NCI-H2171 (cell line): Measurements from ENCODE around the gene PPM1H.
"Not testable (repeated sequence)": the region's sequence is repeated elsewhere in the genome, so short reads cannot be mapped to it uniquely, and the experiment has no call there.

Experiments used
- DNase-seq: peaks from one replicate; lab custom pipeline; 2025; lab: John Stamatoyannopoulos, UW

Gene PPM1H

DNA sequence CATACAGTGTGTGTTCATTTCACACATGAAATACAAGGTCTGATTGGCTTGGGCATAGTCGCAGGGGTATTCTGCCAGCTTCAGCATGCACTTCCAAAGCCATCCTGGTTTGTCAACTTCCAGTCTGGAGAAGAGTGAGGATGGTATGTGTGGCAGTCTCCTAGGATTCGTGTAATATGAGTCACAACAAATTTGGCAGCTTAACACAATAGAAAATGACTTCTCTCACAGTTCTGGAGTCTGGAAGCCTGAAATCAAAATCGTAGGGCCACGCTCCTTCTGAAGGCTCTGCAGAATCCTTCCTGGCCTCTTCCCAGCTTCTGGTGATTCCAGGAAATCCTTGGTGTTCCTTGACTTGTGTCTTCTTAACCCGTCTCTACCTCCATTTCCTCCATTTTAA is 167.5 kb downstream of the PPM1H start:
- DNase-seq = no peak

DNA sequence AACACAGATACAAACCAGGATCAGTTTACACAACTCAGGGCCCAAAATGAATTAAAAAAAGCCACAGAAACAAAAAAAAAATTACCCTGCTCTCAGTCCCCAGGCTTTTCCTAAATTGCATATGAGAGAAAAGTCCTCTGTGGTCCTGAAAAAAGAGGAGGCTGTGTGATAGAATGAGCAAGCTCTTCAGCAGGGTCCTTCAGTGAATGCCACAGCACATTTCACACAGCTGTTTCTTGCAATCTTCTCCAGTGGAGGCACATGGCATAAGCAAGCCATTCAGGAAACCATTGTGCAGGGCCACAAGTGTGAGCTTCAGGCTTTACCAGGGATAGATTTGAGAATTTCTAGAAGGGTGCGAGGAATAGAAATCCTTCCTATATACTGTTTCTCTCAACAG is 168.5 kb downstream of the PPM1H start:
- DNase-seq = no peak

DNA sequence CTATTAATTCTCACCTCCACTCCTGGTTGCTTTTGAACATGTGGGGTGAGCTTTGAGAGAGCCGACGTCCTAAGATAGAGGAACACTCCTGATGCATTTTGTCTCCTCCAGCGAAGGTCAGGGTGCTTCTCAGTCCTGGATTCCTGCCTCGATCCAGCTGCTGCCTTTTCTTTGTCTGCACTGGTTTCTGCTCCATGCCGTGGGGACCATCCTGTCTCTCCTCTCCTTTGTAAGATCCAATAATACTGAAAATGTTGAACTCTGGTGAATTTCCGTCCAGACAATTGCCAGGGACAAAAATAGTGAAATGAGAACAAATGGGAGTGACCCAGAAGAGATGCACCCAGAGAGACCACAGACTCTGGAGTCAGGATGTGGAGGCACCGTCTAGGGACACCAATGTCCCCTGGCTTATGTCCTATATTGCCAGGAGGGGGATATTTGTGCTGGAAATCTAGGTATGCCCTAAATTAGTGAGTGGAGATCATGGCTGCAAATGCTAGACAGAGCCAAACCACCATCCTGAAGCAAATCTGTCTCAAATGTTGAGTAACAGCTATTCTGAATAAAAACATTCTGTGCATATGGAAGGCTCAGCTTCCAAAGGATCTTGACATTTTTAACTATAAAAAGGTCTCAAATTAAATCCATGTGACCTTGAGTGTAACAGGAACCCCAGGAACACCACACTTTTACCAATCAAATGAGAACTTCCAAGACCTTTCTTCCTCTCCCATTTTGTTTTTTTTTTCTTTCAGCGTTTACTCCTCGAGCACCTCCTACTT is 170.9 kb downstream of the PPM1H start:
- DNase-seq = no peak

DNA sequence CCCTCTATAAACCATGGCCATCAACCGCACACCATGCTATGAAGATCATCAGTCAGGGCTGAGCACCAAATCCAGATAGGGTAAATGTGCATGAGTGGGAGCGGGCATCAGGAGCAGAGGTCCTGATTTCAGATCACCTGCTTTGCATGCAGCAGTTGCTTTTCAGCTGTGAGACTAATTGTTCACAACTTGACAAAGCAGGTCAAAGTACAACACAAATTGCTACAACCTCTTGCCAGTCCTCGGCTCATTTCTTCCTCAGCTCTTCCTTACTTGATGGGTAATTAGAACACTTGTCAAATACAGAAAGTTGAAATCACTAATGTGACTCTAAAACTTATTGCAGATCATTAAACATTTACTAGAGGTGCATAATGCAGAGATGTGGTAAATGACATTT is 171.6 kb downstream of the PPM1H start:
- no peak for DNase-seq

DNA sequence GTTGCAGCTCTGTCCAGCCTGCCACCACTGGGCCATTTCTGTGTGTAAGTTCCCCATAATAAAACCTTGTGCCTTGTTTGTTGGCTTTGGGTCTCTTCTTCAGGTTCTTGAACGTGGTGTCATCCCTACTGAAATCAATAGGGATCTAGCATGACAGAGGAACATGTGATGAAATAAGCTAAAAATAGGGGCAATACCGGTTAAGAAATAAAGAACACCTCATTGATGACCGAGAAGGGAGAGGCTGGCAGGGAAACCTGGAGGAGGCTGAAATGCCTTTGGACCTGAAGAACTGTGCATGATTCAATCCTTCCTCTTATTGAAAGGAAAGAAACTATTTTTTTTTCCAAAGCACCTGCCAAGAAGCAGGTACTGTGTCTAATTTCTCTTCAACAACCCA is 172.3 kb downstream of the PPM1H start:
- DNase-seq = no peak

DNA sequence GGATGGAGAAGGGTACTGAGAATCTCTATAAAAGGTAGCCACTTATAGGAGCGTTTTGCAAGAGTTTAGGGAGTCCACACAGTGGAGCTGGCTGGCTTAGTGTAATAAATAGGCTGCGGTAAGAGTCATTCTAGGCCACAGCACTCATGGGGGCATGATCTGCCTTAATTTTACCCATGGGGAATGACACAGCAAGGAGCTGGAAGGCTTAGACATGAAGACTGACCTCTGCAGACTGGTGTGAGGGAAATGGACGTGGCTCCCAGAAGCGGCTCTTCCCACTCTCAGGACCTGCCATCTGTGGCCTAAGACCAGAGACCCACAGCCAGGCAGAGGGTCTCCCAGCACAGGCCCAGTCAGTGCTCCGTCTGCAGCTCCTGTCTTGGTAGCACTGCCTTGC is 173.3 kb downstream of the PPM1H start:
- no peak for DNase-seq

DNA sequence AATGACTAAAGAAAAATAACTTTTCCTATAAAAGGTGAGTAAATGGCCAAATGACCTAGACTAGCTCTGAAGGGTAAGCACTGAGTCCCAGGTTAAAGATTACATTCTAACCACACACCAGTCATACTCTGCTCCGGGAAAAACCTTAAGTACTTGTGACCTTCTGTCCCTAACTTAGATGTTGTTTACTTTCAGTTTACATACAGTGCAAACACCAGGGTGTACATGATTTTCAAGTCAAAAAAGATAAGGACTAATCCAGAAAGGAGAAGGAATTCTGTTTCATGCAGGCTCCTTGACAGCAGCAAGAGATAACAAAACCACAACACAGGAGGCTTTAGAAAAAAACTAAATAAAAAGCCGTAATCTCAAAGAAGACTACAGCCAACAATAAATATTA is 174.2 kb downstream of the PPM1H start:
- DNase-seq = no peak

DNA sequence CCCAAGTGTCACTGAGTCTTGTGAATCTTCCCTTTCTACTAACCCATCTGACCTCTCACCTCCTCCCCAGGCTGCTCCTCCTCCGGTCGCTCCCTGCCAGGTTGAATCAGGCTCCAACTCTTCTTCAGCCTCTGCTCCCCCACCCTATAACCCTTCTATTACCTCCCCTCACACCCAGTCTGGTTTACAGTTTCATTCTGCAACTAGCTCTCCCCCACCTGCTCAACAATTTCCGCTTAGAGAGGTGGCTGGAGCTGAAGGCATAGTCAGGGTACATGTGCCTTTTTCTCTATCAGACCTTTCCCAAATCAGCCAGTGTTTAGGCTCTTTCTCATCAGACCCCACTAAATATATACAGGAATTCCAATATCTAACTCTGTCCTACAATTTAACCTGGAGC is 174.6 kb downstream of the PPM1H start:
- not testable (repeated sequence) for DNase-seq

DNA sequence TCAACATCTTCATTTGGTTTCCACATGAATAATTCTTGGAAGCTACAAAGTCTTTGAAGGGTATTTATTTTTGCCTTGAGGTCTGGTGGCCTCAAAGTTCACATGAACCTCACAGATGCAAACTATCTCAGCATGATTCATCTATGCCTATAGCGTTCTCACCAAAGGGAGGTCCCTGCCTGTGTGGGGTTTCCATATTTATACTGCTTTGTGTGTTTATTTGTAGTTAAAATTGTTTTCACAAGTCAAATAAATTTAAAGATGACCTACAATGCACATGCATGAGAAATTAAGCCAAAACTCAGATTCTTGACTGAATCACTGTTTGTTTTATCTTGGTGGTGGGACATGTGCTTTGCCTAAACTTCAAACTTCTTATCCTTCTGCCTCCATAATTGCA is 176.7 kb downstream of the PPM1H start:
- no peak for DNase-seq

DNA sequence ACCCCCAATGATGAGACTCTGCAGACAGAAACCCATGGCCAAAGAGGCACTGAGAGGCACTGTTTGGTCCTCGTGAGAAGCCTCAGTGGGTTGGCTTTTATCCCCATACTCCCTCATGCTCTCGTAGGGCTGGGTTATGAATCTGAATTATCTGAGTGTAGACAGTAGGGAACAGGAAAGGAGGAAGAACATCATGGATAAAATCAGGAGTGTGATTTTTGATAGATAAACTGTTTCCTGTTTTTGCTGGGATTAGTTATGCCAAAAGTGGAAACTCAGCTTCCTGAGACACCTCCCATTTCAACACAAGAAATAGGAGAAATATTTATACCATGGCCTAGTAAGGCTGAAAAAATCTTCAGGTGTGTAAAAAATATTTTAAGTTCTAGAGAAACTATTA is 177.9 kb downstream of the PPM1H start:
- DNase-seq = no peak

DNA sequence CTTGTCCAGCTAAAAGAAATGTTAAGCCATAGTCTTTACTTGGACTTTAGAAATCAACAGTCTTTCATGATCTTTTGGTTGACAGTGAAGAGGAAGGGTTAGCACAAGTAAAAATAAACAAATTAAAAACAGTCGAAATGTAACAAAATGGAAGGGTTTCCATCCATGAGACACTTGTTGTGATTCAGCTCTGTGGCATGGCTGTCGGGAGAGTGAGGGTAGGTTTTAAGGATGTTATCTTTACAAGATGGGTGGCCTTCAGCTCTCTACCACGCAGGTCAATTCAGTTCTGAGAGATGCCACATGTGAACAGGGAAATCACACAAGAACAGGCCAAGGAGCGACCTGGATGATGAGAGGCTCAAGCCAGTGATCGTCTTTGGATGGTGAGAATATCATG is 180.2 kb downstream of the PPM1H start:
- no peak for DNase-seq

DNA sequence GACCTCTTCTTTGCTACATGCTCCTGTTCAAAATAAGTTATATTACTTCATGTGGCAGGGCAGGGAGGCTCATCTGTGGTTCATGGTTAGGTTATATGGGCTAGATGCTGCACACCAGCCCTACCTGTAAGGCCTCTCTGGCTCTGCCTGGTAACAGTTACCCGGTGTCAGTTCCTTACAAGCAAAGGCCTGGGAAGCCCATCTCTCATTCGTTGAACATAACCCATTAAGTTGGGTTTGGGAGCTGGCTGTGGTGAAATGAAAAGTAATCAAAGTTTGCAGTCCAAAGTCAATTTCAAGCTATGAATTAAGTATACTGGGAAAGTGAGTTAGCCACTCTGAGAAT is 183.2 kb downstream of the PPM1H start:
- DNase-seq = no peak

DNA sequence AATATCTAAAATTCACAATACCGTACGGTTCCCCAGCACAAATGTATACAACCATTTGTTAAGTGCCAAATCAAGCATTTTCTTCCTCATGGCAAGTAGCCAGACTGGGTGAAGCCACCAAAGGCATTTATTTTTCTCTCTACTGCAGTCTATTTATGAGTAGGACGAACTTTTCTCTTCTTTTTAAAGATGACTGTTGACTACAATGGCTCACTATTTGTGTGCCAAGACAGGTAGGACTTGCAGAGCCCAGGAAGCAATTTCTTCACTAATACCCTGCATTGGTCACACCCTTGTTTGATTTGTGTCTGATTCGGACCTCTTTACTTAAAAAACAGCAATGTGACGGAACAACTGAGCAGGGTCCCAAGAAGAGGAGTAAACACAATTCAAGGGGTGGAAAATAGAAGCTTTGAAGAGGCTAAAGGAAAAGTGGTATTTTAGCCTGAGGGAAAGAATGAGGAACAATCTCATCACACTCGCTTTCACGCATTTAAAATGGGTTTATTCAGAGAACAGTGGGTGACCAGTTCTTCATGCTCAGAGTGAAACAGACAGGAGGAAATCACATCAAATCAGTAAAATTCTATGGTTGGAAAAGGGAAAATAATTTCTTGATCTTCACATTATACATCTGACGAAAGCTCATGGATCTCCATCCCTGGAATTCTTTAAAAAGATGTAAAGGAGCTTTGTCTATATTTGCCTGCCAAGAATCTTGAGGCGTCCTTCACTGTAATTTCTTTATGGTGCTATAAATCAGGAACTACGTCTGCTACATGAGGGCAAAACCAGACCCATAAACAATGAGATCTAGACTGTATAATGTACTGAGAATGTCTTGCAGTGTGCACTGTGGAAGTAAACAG is 183.8 kb downstream of the PPM1H start:
- DNase-seq = no peak

DNA sequence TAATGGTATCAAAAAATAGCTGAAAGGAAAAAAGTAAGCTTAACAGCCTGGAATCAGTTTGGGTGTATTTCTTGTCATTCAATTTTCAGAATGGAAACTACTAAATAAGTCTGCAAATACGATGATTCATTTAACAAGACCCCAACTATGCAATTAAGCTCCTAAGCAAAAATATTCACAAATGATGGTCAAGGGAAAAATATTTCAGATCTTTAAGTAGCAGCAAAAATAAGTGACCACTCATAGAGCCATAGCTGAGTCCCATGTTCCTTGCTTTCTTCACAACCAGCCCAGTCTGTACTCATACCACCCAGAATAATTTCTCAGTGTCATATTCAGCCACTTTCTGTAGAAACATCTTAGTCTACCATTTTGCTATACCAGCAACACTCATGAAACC is 185.4 kb downstream of the PPM1H start:
- no peak for DNase-seq

DNA sequence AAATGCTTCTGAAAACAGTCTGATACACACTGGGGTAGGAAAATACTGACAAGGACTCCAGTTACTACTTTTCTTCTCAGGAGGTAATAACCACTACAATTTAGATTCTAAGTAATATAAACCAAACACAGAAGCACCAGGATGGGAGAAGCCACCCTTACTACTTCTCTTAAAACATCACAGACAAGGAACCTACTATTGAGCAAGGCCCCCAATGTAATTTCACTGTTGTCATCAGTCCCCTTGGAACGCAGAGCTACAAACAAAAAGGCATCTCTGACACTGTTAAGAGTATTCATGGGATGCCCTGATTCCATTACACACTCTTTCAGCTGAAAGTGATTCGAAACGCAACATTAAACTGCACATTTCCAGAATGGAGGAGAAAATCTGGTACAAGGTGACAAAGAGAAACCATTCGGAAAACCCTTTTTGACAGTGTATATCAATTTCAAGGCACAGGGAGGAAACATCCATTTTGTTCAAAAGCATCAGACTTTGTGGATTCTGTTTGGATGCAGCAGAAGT is 185.9 kb downstream of the PPM1H start:
- no peak for DNase-seq

DNA sequence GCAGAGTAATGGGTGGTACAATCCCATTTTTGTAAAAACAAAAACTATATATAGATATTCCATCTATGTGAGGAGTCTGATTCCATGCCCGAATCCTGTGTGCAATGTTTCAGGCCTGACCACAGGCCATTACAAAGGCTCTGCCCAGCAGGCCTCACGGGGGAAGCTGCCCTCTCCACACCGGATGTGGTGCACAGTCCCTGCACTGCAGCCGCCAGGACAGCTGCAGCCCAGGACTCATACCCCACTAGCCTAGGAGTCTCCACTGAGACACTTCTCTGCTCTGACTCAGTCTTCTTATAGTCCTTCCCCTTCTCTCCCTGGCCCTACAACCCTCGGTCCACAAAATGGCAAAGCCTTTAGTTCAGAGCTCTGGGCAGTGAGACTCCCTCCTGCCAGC is 190.4 kb downstream of the PPM1H start:
- DNase-seq = no peak

DNA sequence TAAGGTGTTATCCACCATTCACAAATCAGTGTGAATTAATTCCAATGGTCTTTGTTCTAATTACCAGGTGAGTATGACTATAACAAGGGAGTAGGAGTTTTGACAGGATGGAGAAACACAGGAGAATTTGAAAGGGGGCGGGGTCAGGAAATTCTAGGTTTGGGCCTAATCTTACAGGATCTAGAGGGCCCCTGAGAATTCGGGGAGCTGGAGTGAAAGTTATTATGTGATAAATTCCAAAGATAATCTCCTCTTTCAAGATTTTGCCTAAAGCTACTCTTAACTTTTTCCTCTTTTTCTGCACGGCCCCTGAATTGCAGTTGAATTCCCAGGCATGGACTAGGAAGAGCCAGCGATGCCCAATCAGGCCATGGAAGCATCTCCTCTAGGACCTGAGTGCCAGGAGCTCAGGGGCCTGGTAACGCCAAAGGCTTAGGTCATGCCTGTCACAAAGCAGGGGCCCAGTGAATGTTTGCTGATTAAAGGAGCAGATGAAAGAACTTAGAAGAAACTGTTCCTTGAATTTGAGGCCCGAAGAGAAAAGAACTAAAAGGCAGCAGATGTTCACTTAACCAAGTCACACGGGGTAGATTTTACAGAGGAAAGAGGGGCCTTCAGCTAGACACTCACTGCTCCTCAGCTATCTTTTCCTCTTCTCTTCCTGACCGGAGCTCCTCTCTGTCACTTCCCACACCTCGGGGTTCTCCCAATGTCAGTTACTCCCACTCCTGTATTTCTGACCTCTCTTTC is 195.5 kb downstream of the PPM1H start:
- DNase-seq = no peak

DNA sequence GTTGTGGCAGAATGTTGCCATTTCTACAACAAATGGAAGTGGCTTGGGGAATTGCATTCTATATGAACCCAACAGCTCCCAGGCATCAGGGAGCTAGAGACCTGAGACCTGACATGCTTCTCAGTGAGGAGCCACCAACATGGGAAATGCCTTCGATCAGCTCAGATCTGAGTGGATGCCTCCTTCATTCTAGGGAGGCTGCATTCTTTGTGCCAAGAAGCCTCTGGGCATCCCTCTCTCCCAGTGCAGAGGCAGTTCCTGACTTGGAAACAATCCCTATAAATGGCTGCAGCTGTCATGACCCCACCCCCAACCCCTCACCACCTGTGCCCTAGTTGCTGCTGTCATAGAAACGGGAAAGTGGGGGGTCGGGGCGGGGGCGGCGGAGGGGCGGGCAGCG is 196.3 kb downstream of the PPM1H start:
- peak; percentile 32 for DNase-seq

DNA sequence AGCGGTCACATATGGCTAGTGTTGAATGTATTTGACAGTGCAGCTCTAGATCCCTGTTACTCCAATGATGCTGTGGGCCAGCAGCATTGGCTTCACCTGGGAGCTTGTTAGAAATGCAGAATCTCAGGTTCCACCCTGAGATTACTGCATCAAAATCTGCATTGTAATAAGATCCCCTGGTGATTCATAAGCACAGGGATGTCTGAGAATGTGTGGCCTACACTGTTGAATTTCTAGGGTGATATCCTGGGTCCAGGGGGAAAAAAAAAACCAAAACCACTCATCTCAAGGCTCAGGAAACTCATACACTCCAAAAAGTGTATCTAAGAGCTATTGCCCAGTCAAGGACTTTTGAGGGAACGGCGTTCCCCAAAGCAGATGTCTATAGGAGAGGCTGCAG is 196.8 kb downstream of the PPM1H start:
- DNase-seq = no peak

DNA sequence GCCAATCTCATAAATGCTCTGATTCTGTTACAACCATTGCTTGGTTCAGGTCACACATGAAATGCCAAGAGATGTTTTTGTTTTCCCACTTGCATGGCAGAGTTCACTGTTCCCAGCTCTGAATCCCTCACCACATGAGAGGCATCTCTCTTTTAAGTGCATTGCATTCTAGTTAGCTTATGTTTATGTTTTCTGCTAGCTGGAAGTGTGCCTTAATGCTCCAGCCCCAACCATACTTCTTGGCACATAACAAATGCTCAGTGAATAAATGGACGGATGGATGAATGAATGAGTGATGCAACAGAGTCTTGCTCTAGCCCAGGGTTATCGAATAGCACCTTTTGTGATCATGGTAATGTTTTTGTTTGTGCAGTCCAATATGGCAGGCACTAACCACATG is 197.3 kb downstream of the PPM1H start:
- DNase-seq = no peak

DNA sequence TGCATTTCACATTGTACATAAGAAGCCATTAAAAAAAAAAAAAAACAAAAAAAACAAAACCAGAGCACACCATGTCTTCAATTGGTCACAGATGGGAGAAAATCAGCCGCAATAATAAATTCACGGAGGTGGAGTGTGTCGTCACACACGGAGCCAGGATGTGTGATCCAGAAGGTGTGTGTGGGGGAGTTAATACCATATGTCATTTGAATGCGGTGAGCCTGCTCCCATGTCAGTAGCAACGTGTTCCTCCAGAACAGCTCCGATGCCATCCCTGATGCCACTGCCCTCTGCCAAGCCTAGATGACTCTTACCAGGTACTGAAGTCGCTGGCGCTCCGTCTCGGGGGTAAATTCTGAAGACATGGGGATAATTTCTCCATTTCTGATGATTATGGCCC is 197.8 kb downstream of the PPM1H start:
- DNase-seq = peak; percentile 71

DNA sequence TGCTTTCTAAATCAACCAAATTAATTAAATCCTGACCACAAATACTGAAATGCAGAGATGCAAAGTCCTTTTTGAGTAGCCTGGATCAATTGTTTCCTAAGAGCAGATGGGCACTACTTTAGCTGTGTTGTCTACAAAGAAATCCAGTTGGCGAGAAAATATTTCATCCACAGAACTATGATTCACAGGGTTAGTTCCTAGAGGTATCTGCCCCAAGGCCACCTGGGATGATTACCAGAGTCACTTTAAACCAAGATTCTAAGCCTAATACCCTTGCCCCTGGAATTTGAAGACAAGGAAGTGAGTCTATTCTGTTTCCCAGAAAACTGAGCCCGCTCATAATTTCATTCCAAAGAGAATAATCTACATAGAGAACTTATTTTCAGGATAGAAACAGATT is 198.4 kb downstream of the PPM1H start:
- DNase-seq = no peak
